Peyer's patch (tissue), 4 donors: ENCODE data around the gene EPHA6. TPM values are rescaled to one million over a fixed set of nuclear protein-coding genes. Genes with fewer than 3 reads are reported as not detected.
"Not testable (repeated sequence)": the region's sequence is repeated elsewhere in the genome, so short reads cannot be mapped to it uniquely, and the experiment has no call there.

ENCODE experiments used
- DNase-seq, 3 donors: peaks; one replicate each; pipeline ENCODE4 v3.0.0-alpha.2; 2017 to 2019
- H3K27ac ChIP-seq, 4 donors: fragments of 200-600 bp; sonication (generic); one replicate each; pipeline ENCODE4 v1.5.1; 2016 to 2019
- H3K27me3 ChIP-seq, 2 donors: fragments of 200-600 bp; sonication (generic); one replicate each; pipeline ENCODE4 v1.5.1; 2019
- H3K36me3 ChIP-seq, 3 donors: fragments of 200-600 bp; sonication (generic); one replicate each; pipeline ENCODE4 v1.5.1; 2016 to 2019
- H3K4me1 ChIP-seq, 4 donors: fragments of 200-600 bp; sonication (generic); one replicate each; pipeline ENCODE4 v1.5.1; 2016 to 2019
- H3K4me3 ChIP-seq, 4 donors: fragments of 200-600 bp; sonication (generic); 1 replicate in 3 of 4; 2 replicates in 1 of 4; pipeline ENCODE4 v1.5.1; 2016 to 2019; ENCODE audit warnings: mild to moderate bottlenecking in 1 of 4
- H3K9me3 ChIP-seq, 4 donors: fragments of 200-600 bp; sonication (generic); one replicate each; pipeline ENCODE4 v1.5.1; 2016 to 2019; ENCODE audit warnings: mild to moderate bottlenecking in 1 of 4
- POLR2A ChIP-seq, 2 donors: fragments of 450-650 bp; IDR thresholded peaks; one replicate each; pipeline ENCODE4 v1.5.1; 2017; ENCODE audit warnings: antibody characterized with exemption in 2 of 2, mild to moderate bottlenecking in 2 of 2, moderate library complexity in 2 of 2
- total RNA-seq, 4 donors: library from RNA; depleted of rRNA; stranded (reverse); fragments of >200 nt; gene quantifications; one replicate each; pipeline ENCODE4 v1.1.0, GENCODE V29; 2016
- TF ChIP-seq, protein P1 (sequence below), 6 experiments: fragments of 450-650 bp in 4 of 6; fragments of 200-600 bp in 2 of 6; sonication (generic) in 1 of 6; IDR thresholded peaks; one replicate each; pipeline ENCODE4 v1.5.1; 2017 to 2019; ENCODE audit warnings: antibody characterized with exemption in 6 of 6, mild to moderate bottlenecking in 3 of 6, moderate library complexity in 1 of 6

The EPHA6 gene
- total RNA-seq, 4 donors from 2014 or later = 1.7 to 2.1 (median 1.9) TPM; not detected in 1

DNA sequence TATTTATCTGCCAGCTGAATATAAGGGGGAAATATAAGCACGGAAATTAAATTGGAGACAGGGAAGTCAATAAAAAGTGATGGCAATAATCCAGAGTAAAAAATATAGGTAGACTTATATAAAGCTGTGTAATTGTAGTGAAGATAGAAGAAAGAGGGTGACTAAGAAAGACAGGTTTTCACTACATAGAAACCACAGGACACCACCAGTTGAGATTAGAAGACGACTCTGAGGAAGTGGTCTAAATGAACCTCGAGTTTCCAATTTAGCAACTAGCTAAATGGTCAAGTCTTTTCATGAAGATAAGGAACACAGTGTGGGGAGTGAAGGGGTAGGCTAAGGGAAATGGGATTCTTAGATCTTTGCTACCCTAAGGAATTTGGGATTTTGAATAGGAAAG lies 761.3 kb downstream of the EPHA6 start:
- no peak for TF ChIP-seq POLR2A (IDR thresholded peaks at IDR 0.05)
- TF ChIP-seq, protein P1, sequence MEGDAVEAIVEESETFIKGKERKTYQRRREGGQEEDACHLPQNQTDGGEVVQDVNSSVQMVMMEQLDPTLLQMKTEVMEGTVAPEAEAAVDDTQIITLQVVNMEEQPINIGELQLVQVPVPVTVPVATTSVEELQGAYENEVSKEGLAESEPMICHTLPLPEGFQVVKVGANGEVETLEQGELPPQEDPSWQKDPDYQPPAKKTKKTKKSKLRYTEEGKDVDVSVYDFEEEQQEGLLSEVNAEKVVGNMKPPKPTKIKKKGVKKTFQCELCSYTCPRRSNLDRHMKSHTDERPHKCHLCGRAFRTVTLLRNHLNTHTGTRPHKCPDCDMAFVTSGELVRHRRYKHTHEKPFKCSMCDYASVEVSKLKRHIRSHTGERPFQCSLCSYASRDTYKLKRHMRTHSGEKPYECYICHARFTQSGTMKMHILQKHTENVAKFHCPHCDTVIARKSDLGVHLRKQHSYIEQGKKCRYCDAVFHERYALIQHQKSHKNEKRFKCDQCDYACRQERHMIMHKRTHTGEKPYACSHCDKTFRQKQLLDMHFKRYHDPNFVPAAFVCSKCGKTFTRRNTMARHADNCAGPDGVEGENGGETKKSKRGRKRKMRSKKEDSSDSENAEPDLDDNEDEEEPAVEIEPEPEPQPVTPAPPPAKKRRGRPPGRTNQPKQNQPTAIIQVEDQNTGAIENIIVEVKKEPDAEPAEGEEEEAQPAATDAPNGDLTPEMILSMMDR (IDR thresholded peaks at IDR 0.05) = no peak
- Histone ChIP-seq H3K36me3 (no peaks in the 10 kb centered on the region), H3K27me3 (no peaks in the 10 kb centered on the region), H3K9me3 (no peaks in the 10 kb centered on the region), H3K4me3 (no peak overlapping the region), H3K27ac (no peak overlapping the region), H3K4me1 (no peaks in the 10 kb centered on the region)
- no peak for DNase-seq

DNA sequence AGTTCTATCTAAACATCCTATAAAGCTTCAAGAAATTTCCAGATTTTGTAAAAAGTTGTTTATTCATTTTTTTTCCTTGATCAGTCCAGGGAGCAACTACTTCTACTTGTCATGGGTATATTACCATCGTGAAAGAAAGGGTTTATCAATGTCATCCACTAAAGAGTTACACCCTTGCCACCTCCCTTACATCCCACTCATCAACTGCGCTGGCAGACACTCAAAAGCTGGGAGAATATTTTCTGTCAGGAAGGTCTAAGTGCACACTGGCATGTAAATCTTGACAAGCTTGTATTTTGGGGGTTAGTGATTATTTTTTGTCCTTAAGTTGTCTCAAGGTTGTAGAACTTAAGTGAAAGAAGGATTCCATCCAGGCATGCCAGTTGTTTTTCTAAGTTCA lies 761.8 kb downstream of the EPHA6 start:
- no peak overlapping the region for H3K4me3 ChIP-seq
- no peaks in the 10 kb centered on the region for H3K9me3 ChIP-seq
- TF ChIP-seq POLR2A (IDR thresholded peaks at IDR 0.05) = no peak
- TF ChIP-seq, protein P1 (IDR thresholded peaks at IDR 0.05) = no peak
- no peak overlapping the region for H3K27ac ChIP-seq
- no peaks in the 10 kb centered on the region for H3K4me1 ChIP-seq
- no peaks in the 10 kb centered on the region for H3K36me3 ChIP-seq
- H3K27me3 ChIP-seq = no peaks in the 10 kb centered on the region
- DNase-seq = no peak

DNA sequence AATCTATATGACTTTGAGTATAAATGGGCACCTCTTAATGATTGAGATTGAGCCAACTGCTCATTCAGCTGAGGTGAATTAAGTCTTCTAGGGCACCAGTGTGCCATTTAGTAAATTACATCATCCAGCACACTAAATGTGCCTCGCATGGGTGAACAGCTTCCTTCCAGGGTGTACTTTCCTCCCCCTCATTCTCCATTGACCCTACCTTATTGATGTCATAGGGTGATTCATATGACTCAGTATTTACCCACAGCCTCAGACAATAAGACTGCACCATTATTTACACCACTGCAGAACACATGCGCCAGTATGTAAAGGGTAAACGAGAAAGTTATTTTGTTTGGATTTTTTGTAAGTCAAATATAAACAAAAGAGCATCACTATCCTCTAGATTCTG lies 765.0 kb downstream of the EPHA6 start:
- Histone ChIP-seq H3K9me3 (no peaks in the 10 kb centered on the region), H3K36me3 (no peaks in the 10 kb centered on the region), H3K27ac (no peak overlapping the region), H3K27me3 (no peaks in the 10 kb centered on the region), H3K4me1 (no peaks in the 10 kb centered on the region), H3K4me3 (no peak overlapping the region)
- DNase-seq = no peak
- no peak for TF ChIP-seq POLR2A (IDR thresholded peaks at IDR 0.05)
- TF ChIP-seq, protein P1 (IDR thresholded peaks at IDR 0.05) = no peak

DNA sequence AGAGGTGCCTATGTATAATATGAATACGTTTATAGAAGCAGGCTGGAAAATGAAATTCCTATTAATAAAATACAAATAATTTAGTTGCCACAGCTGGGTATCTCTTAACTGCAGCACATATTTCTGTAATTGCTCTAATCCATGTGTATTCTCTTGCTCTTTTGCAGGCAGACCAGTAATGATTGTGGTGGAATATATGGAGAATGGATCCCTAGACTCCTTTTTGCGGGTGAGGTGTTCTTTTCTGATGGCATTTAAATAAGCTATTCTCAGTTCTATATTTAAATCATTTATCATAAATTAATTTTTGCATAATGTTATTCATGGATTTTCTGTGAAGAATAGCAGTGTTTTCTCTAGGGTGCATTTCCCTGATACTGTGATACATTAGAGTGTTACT lies 796.2 kb downstream of the EPHA6 start:
- Histone ChIP-seq H3K9me3 (no peaks in the 10 kb centered on the region), H3K36me3 (no peaks in the 10 kb centered on the region), H3K27ac (no peak overlapping the region), H3K4me1 (no peaks in the 10 kb centered on the region), H3K27me3 (no peaks in the 10 kb centered on the region), H3K4me3 (no peak overlapping the region)
- no peak for DNase-seq
- no peak for TF ChIP-seq POLR2A (IDR thresholded peaks at IDR 0.05)
- TF ChIP-seq, protein P1 (IDR thresholded peaks at IDR 0.05) = no peak

DNA sequence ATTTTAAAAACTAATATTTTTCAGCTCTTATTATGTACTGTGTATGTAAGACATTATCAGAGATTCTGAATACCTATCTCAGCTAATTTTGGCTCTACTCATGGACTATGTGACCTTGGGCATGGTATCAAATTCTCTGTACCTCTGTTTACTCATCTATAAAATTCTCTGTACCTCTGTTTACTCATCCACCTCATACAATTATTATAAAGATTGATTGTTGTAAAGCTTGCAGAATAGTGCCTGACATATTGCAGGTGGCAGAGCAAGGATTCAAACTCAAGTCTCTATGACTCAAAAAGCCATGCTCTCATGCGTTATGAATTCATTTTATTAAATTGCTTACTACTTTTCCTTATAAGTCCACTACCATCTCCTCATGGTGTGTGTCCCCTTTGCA lies 798.2 kb downstream of the EPHA6 start:
- no peak for DNase-seq
- Histone ChIP-seq H3K27me3 (no peaks in the 10 kb centered on the region), H3K4me1 (no peaks in the 10 kb centered on the region), H3K27ac (no peak overlapping the region), H3K9me3 (no peaks in the 10 kb centered on the region), H3K4me3 (no peak overlapping the region), H3K36me3 (no peaks in the 10 kb centered on the region)
- TF ChIP-seq, protein P1 (IDR thresholded peaks at IDR 0.05) = no peak
- no peak for TF ChIP-seq POLR2A (IDR thresholded peaks at IDR 0.05)

DNA sequence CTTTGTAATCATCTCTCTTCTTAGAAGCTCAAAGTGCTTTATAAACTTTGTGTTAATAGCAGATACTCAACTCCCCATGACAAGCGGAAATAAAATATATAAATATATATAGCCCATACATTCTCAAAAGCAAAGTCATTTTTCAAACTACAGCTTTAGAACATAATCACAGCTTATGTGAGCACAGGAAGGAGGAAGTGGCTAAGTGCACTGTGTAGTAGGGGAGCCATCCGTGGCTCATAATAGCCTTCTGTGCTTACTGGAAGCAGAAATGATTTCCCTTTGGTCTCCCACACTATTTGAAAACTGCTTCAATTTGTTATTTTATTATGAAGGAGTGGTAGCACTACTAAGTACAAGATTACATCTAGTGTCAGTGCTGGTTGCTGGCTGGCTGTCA lies 798.7 kb downstream of the EPHA6 start:
- H3K9me3 ChIP-seq = no peaks in the 10 kb centered on the region
- H3K27ac ChIP-seq = no peak overlapping the region
- no peaks in the 10 kb centered on the region for H3K4me1 ChIP-seq
- no peaks in the 10 kb centered on the region for H3K36me3 ChIP-seq
- no peak overlapping the region for H3K4me3 ChIP-seq
- DNase-seq = no peak
- no peak for TF ChIP-seq POLR2A (IDR thresholded peaks at IDR 0.05)
- TF ChIP-seq, protein P1 (IDR thresholded peaks at IDR 0.05) = no peak
- no peaks in the 10 kb centered on the region for H3K27me3 ChIP-seq

DNA sequence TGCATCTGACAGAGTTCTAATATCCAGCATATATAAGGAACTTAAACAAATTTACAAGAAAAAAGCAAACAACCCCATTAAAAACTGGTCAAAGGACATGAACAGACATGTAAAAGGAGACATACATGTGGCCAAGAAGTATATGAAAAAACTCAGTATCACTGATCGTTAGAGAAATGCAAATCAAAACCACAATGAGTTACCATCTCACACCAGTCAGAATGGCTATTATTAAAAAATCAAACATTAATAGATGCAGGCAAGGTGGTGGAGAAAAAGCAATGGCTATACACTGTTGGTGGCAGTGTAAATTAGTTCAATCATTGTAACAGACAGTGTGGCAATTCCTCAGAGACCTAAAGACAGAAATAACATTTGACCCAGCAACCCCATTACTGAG lies 806.1 kb downstream of the EPHA6 start:
- not testable (repeated sequence) for DNase-seq, H3K27ac ChIP-seq, H3K4me3 ChIP-seq, H3K4me1 ChIP-seq, H3K36me3 ChIP-seq, H3K9me3 ChIP-seq, H3K27me3 ChIP-seq
